H1 (cell line): ENCODE data around the gene UNC13D. TPM values are rescaled to one million over a fixed set of nuclear protein-coding genes. Genes with fewer than 3 reads are reported as not detected.

Experiments
- CTCF ChIA-PET: fragments of 300-600 bp; sonication (Branson Sonifier 250); formaldehyde crosslinking; loops from one replicate; lab custom pipeline; 2021; ENCODE audit not compliant: partially characterized antibody; lab: Charles Lee
- POLR2A ChIA-PET: fragments of 300-600 bp; sonication (Branson Sonifier 250); formaldehyde crosslinking; loops from one replicate; lab custom pipeline; 2021; ENCODE audit warnings: inconsistent platforms; ENCODE audit not compliant: partially characterized antibody; lab: Charles Lee
- DNase-seq, 2 experiments: peaks; one replicate each; pipeline versions ENCODE4 v3.0.0 to v3.0.0-alpha.2; 2010 to 2022; ENCODE audit warnings: low spot score in 2 of 2, low read depth in 1 of 2, mixed read lengths in 1 of 2
- FAIRE-seq: peaks from 2 replicates; lab custom pipeline; 2011; peaks lifted over from hg19 to GRCh38; lab: Jason Lieb, UNC
- H2AFZ ChIP-seq: 2 replicates; pipeline ENCODE4 v1.8.1; 2012; ENCODE audit warnings: low read length, inconsistent platforms
- H2AK5ac ChIP-seq: 2 replicates; pipeline ENCODE4 v1.6.1; 2013; ENCODE audit warnings: low read depth, low read length
- H2BK120ac ChIP-seq: replicated peaks from 2 replicates; pipeline ENCODE3; 2013; ENCODE audit warnings: low read depth, low read length, inconsistent platforms
- H2BK12ac ChIP-seq: 2 replicates; pipeline ENCODE4 v1.6.1; 2013; ENCODE audit warnings: low read depth, low read length
- H2BK15ac ChIP-seq: 2 replicates; pipeline ENCODE4 v1.6.1; 2013; ENCODE audit warnings: low read length
- H2BK20ac ChIP-seq: 2 replicates; pipeline ENCODE4 v1.6.1; 2013; ENCODE audit warnings: low read length
- H2BK5ac ChIP-seq: 2 replicates; pipeline ENCODE4 v1.6.1; 2013; ENCODE audit warnings: low read depth, low read length
- H3K14ac ChIP-seq: 2 replicates; pipeline ENCODE4 v1.6.1; 2013; ENCODE audit warnings: inconsistent platforms; ENCODE audit not compliant: insufficient read length
- H3K18ac ChIP-seq: 2 replicates; pipeline ENCODE4 v1.6.1; 2013; ENCODE audit warnings: low read length; ENCODE audit errors: extremely low read depth
- H3K23ac ChIP-seq: 2 replicates; pipeline ENCODE4 v1.6.1; 2013; ENCODE audit warnings: inconsistent platforms; ENCODE audit not compliant: insufficient read length
- H3K23me2 ChIP-seq: 2 replicates; pipeline ENCODE4 v1.6.1; 2013; ENCODE audit warnings: low read depth, low read length
- H3K27ac ChIP-seq: 2 replicates; pipeline ENCODE4 v1.6.1; 2011; ENCODE audit warnings: low read depth, low read length, inconsistent platforms
- H3K27me3 ChIP-seq, 4 experiments: replicated peaks in 1 of 4; 1 replicate in 1 of 4; 2 replicates in 3 of 4; pipeline versions ENCODE4 v1.6.1 to v1.8.1; 2011 to 2013; ENCODE audit warnings: low read length in 3 of 4, mild to moderate bottlenecking in 3 of 4, inconsistent platforms in 2 of 4, mixed read lengths in 2 of 4, moderate library complexity in 1 of 4; ENCODE audit not compliant: control insufficient read depth in 3 of 4, insufficient read depth in 3 of 4; ENCODE audit errors: extremely low read depth in 1 of 4
- H3K36me3 ChIP-seq, 4 experiments: 2 replicates each; pipeline versions ENCODE4 v1.6.1 to v1.8.1; 2011 to 2013; ENCODE audit warnings: mild to moderate bottlenecking in 4 of 4, low read length in 3 of 4, moderate library complexity in 2 of 4, control low read depth in 1 of 4, inconsistent platforms in 1 of 4; ENCODE audit not compliant: insufficient read depth in 4 of 4, control insufficient read depth in 2 of 4
- H3K4ac ChIP-seq: replicated peaks from 2 replicates; pipeline ENCODE3; 2013; ENCODE audit warnings: low read length, low read depth, mixed read lengths, inconsistent platforms; ENCODE audit not compliant: insufficient read length
- H3K4me1 ChIP-seq, 4 experiments: replicated peaks in 1 of 4; 1 replicate in 1 of 4; 2 replicates in 3 of 4; pipeline versions ENCODE4 v1.6.1 to v1.8.1; 2011 to 2013; ENCODE audit warnings: low read length in 3 of 4, inconsistent platforms in 2 of 4, mixed read lengths in 1 of 4; ENCODE audit not compliant: insufficient read depth in 4 of 4, control insufficient read depth in 3 of 4
- H3K4me2 ChIP-seq, 2 experiments: 2 replicates each; pipeline versions ENCODE4 v1.6.1 to v1.8.1; 2011 to 2013; ENCODE audit warnings: low read depth in 2 of 2, low read length in 2 of 2, control low read depth in 1 of 2, inconsistent platforms in 1 of 2, mild to moderate bottlenecking in 1 of 2; ENCODE audit not compliant: insufficient read depth in 1 of 2
- H3K4me3 ChIP-seq, 4 experiments: fragments of 200-600, 300-600 bp in 1 of 4; sonication (generic), shearing (Covaris generic), sonication (Bioruptor Twin) in 1 of 4; 2 replicates each; pipeline versions ENCODE4 v1.5.1 to v1.8.1; 2011 to 2016; ENCODE audit warnings: low read length in 4 of 4, low read depth in 3 of 4, control low read depth in 2 of 4, inconsistent platforms in 2 of 4, mild to moderate bottlenecking in 2 of 4, mixed read lengths in 1 of 4, moderate library complexity in 1 of 4; ENCODE audit not compliant: insufficient read depth in 2 of 4; ENCODE audit errors: extremely low read depth in 1 of 4
- H3K56ac ChIP-seq: replicated peaks from 2 replicates; pipeline ENCODE3; 2013; ENCODE audit warnings: low read depth, mild to moderate bottlenecking, mixed read lengths, low read length, inconsistent platforms; ENCODE audit not compliant: insufficient read length
- H3K79me1 ChIP-seq: 2 replicates; pipeline ENCODE4 v1.6.1; 2013; ENCODE audit warnings: low read depth, low read length, control low read depth
- H3K79me2 ChIP-seq, 2 experiments: 2 replicates each; pipeline versions ENCODE4 v1.6.1 to v1.8.1; 2012 to 2013; ENCODE audit warnings: low read length in 2 of 2, mild to moderate bottlenecking in 2 of 2, inconsistent platforms in 1 of 2; ENCODE audit not compliant: insufficient read depth in 2 of 2, control insufficient read depth in 1 of 2
- H3K9ac ChIP-seq, 4 experiments: replicated peaks in 1 of 4; 1 replicate in 1 of 4; 2 replicates in 3 of 4; pipeline versions ENCODE4 v1.6.1 to v1.8.1; 2011 to 2013; ENCODE audit warnings: low read depth in 3 of 4, low read length in 3 of 4, control low read depth in 2 of 4, mild to moderate bottlenecking in 2 of 4, moderate library complexity in 2 of 4, inconsistent platforms in 1 of 4; ENCODE audit errors: extremely low read depth in 1 of 4
- H3K9me3 ChIP-seq, 2 experiments: 2 replicates each; pipeline versions ENCODE4 v1.6.1 to v1.8.1; 2012 to 2013; ENCODE audit warnings: mild to moderate bottlenecking in 2 of 2, moderate library complexity in 2 of 2, control low read depth in 1 of 2, inconsistent platforms in 1 of 2, low read depth in 1 of 2, low read length in 1 of 2, mixed read lengths in 1 of 2; ENCODE audit not compliant: insufficient read depth in 2 of 2
- H4K20me1 ChIP-seq, 2 experiments: replicated peaks in 1 of 2; 2 replicates each; pipeline versions ENCODE3 to v1.8.1; 2011 to 2013; ENCODE audit warnings: inconsistent platforms in 2 of 2, low read length in 2 of 2, mild to moderate bottlenecking in 1 of 2; ENCODE audit not compliant: insufficient read depth in 2 of 2, control insufficient read depth in 1 of 2
- H4K5ac ChIP-seq: 2 replicates; pipeline ENCODE4 v1.6.1; 2013; ENCODE audit warnings: low read length, low read depth, mixed read lengths, inconsistent platforms; ENCODE audit not compliant: insufficient read length
- H4K8ac ChIP-seq: 2 replicates; pipeline ENCODE4 v1.8.0; 2013; ENCODE audit warnings: mild to moderate bottlenecking, moderate library complexity, low read length, inconsistent platforms; ENCODE audit not compliant: insufficient read depth; ENCODE audit errors: extremely low read depth
- H4K91ac ChIP-seq: replicated peaks from 2 replicates; pipeline ENCODE3; 2013; ENCODE audit warnings: low read length, mixed read lengths, inconsistent platforms; ENCODE audit not compliant: insufficient read length
- ATF2 ChIP-seq: IDR thresholded peaks from 2 replicates; pipeline ENCODE4 v1.6.1; 2012; ENCODE audit warnings: low read length, inconsistent platforms
- CBX8 ChIP-seq: fragments of 300-800, 300-1000 bp; sonication (generic); IDR thresholded peaks from 2 replicates; pipeline ENCODE4 v1.7.1; 2016; ENCODE audit warnings: low read depth, low read length, borderline replicate concordance
- CHD1 ChIP-seq: IDR thresholded peaks from 2 replicates; pipeline ENCODE4 v1.6.1; 2012; ENCODE audit warnings: low read depth, low read length, improper control_type of control experiment
- HDAC2 ChIP-seq, 2 experiments: fragments of 300-600 bp in 1 of 2; sonication (generic) in 1 of 2; IDR thresholded peaks; 2 replicates each; pipeline ENCODE4 v1.6.1; 2011 to 2012; ENCODE audit warnings: low read depth in 2 of 2, low read length in 2 of 2, mild to moderate bottlenecking in 2 of 2, moderate library complexity in 2 of 2, borderline replicate concordance in 1 of 2, inconsistent platforms in 1 of 2
- KDM5A ChIP-seq: fragments of 200-600 bp; IDR thresholded peaks from 2 replicates; pipeline ENCODE4 v1.7.1; 2012; ENCODE audit warnings: mild to moderate bottlenecking, low read length, inconsistent platforms, mixed read lengths
- SIN3A ChIP-seq, 2 experiments: IDR thresholded peaks in 1 of 2; conservative IDR thresholded peaks in 1 of 2; 2 replicates each; pipeline ENCODE4 v1.6.1; 2011 to 2012; ENCODE audit warnings: low read length in 2 of 2, improper control_type of control experiment in 1 of 2, low read depth in 1 of 2, mild to moderate bottlenecking in 1 of 2
- SP1 ChIP-seq: IDR thresholded peaks from 2 replicates; pipeline ENCODE4 v1.6.1; 2011; ENCODE audit warnings: low read depth, low read length
- SUZ12 ChIP-seq: fragments of 200-600 bp; sonication (generic); IDR thresholded peaks from 2 replicates; pipeline ENCODE4 v1.6.1; 2012; ENCODE audit warnings: mild to moderate bottlenecking, inconsistent platforms, low read length, moderate library complexity, mixed read lengths
- TAF1 ChIP-seq: IDR thresholded peaks from 2 replicates; pipeline ENCODE4 v1.6.1; 2011; ENCODE audit warnings: mild to moderate bottlenecking, low read depth, low read length
- TAF7 ChIP-seq: optimal IDR thresholded peaks from 2 replicates; pipeline ENCODE3; 2011; ENCODE audit warnings: low read depth, mild to moderate bottlenecking, inconsistent platforms, low read length, moderate library complexity, borderline replicate concordance
- YY1 ChIP-seq: IDR thresholded peaks from 2 replicates; pipeline ENCODE4 v1.6.1; 2011; ENCODE audit warnings: low read depth, mild to moderate bottlenecking, low read length
- WGBS, 2 experiments: shearing (Covaris generic) in 1 of 2; methylation state at CpG; one replicate each; pipeline versions ENCODE4 v1.1.6 to v1.1.7; 2013 to 2015; ENCODE audit warnings: low lambda C conversion rate in 2 of 2, mixed read lengths in 2 of 2, inconsistent platforms in 1 of 2, low coverage in 1 of 2, missing lambda C conversion rate in 1 of 2; ENCODE audit not compliant: insufficient replicate concordance in 2 of 2, insufficient coverage in 1 of 2, insufficient read length in 1 of 2; ENCODE audit errors: extremely low coverage in 1 of 2, missing lambda C conversion rate in 1 of 2; 5-methylcytosine and 5-hydroxymethylcytosine counted together
- polyA plus RNA-seq, 7 experiments: library from polyadenylated mRNA; depleted of rRNA in 3 of 7; stranded (reverse) in 5 of 7; unstranded in 2 of 7; fragments of >200 nt in 5 of 7; fragments of 200-250 nt in 2 of 7; gene quantifications; 1 replicate in 5 of 7; 2 replicates in 1 of 7; 4 replicates in 1 of 7; pipeline versions ENCODE4 v1.2.1 to v1.2.3, GENCODE V29; 2011 to 2013; ENCODE audit warnings: missing spikeins in 2 of 7, mixed read lengths in 2 of 7
- total RNA-seq: library from RNA; stranded (reverse); fragmentation: NEBNext Ultra II Directional; extraction: Animal tissue kit (Norgen Biotek cat#: 25700); gene quantifications from 2 replicates; pipeline ENCODE4 v1.2.1, GENCODE V29; 2021

The UNC13D gene
- total and polyA plus RNA-seq, 2 of the 8 experiments (the other 6 are each of a cell fraction or from before 2014, with no cell fraction given) = 3.6 to 8.4 TPM

GRCh38 chr17:75828741-75829140 is 15.5 kb downstream of the UNC13D start:
- Histone ChIP-seq H2AFZ (no peak overlapping the region), H4K8ac (peak overlapping the region; percentile 38; the same call in 1 of the 2 replicates), H3K4me3 (no peak overlapping the region), H3K18ac (no peak overlapping the region), H2BK5ac (peak overlapping the region; percentile 61; the same call in 1 of the 2 replicates), H4K91ac (peak overlapping the region; percentile 5), H3K4me2 (no peak overlapping the region), H3K79me1 (0 out of 2 replicates have a peak, but pooled peaks cover 2% of the 10 kb centered on the region), H4K20me1 (no peaks in the 10 kb centered on the region), H2AK5ac (0 out of 2 replicates have a peak overlapping the region, but pooled peaks have one; percentile 48), H3K23ac (no peak overlapping the region), H4K5ac (no peak overlapping the region), H3K9ac (no peak overlapping the region), H2BK120ac (no peak overlapping the region), H3K4me1 (peaks cover 0 to 37% (median 27%) of the 10 kb centered on the region in 4 experiments; a peak in 6 of 7 replicates), H3K36me3 (peaks cover 2 to 9% (median 4%) of the 10 kb centered on the region in 4 experiments; a peak in 7 of 8 replicates), H3K4ac (peak overlapping the region; percentile 87), H3K9me3 (no peaks in the 10 kb centered on the region), H3K56ac (no peak overlapping the region), H3K23me2 (peaks cover 2% of the 10 kb centered on the region; the same call in 1 of the 2 replicates), H3K79me2 (no peaks in the 10 kb centered on the region), H2BK15ac (no peak overlapping the region), H3K27me3 (no peaks in the 10 kb centered on the region), H2BK20ac (no peak overlapping the region), H3K27ac (no peak overlapping the region), H2BK12ac (peak overlapping the region; percentile 82; the same call in 1 of the 2 replicates), H3K14ac (no peak overlapping the region)
- no peak for DNase-seq
- ChIA-PET POLR2A (interaction anchor here (0.8 to 16.0 kb wide), 9 partner anchors 8 to 195 kb away, joined by 3 to 216 read pairs (median 8); partner anchors contain the start of genes SMIM5 and UNK), CTCF (interaction anchor here (0.8 to 21.9 kb wide), 14 partner anchors 12 to 168 kb away, joined by 3 to 563 read pairs (median 10); partner anchors contain the start of genes GALK1, UNC13D, UNK and WBP2)
- no peak for FAIRE-seq
- WGBS, 2 experiments = 98% methylated on average over 19 of the region's 19 CpGs; no CpG with 5 or more reads in 1 of the 2 experiments
- TF ChIP-seq HDAC2 (IDR thresholded peaks at IDR 0.05; ENCODE audit: borderline replicate concordance in 1 of 2, low read depth in 2 of 2, low read length in 2 of 2) (no peak), SUZ12 (no peak), CHD1 (no peak), CBX8 (no peak), ATF2 (no peak), TAF7 (no peak), YY1 (no peak), TAF1 (no peak), KDM5A (no peak), SIN3A (conservative IDR thresholded peaks at IDR 0.05 in 1 of 2, IDR thresholded peaks at IDR 0.05 in 1 of 2; ENCODE audit: low read depth in 1 of 2, low read length in 2 of 2) (no peak), SP1 (no peak)
